DND-41 (cell line): ENCODE measurements around the gene FXYD6.

ENCODE experiments used
- ATAC-seq: fragments of 200-7000 bp; cut with Tn5 transposase; 3 replicates; pipeline ENCODE4 v1.9.1; 2021; ENCODE audit warnings: low read depth; ENCODE audit not compliant: insufficient read depth
- DNase-seq: peaks from one replicate; pipeline ENCODE4 v3.0.0-alpha.2; 2020
- H2AFZ ChIP-seq: 2 replicates; pipeline ENCODE4 v1.6.0; 2012; ENCODE audit warnings: low read depth, low read length
- H3K27ac ChIP-seq: 2 replicates; pipeline ENCODE4 v1.5.1; 2012; ENCODE audit warnings: low read length, inconsistent platforms
- H3K27me3 ChIP-seq: fragments of 200-600 bp; sonication (generic); 2 replicates; pipeline ENCODE4 v1.6.0; 2012; ENCODE audit warnings: low read length, mild to moderate bottlenecking, inconsistent platforms; ENCODE audit not compliant: insufficient read depth, poor library complexity
- H3K36me3 ChIP-seq: 2 replicates; pipeline ENCODE4 v1.5.1; 2012; ENCODE audit warnings: low read length, inconsistent platforms; ENCODE audit not compliant: insufficient read depth
- H3K4me1 ChIP-seq: 2 replicates; pipeline ENCODE4 v1.5.1; 2012; ENCODE audit warnings: mild to moderate bottlenecking, low read length; ENCODE audit not compliant: insufficient read depth
- H3K4me2 ChIP-seq: 2 replicates; pipeline ENCODE4 v1.6.0; 2012; ENCODE audit warnings: mild to moderate bottlenecking, moderate library complexity, low read length, inconsistent platforms; ENCODE audit not compliant: insufficient read depth
- H3K4me3 ChIP-seq, 2 experiments: fragments of 200-600 bp in 1 of 2; shearing (Covaris generic) in 1 of 2; 2 replicates each; pipeline ENCODE4 v1.5.1; 2012 to 2016; ENCODE audit warnings: inconsistent platforms in 2 of 2, low read length in 2 of 2, mild to moderate bottlenecking in 2 of 2, low read depth in 1 of 2, moderate library complexity in 1 of 2
- H3K79me2 ChIP-seq: 2 replicates; pipeline ENCODE4 v1.6.0; 2012; ENCODE audit warnings: low read length, inconsistent platforms; ENCODE audit not compliant: insufficient read depth
- H3K9ac ChIP-seq: 2 replicates; pipeline ENCODE4 v1.6.0; 2012; ENCODE audit warnings: low read depth, mild to moderate bottlenecking, inconsistent platforms, low read length, moderate library complexity
- H3K9me3 ChIP-seq: 2 replicates; pipeline ENCODE4 v1.5.1; 2012; ENCODE audit warnings: low read length, moderate library complexity, mild to moderate bottlenecking, inconsistent platforms; ENCODE audit not compliant: insufficient read depth, severe bottlenecking
- H4K20me1 ChIP-seq: 2 replicates; pipeline ENCODE4 v1.6.0; 2012; ENCODE audit warnings: low read length; ENCODE audit not compliant: insufficient read depth
- CTCF ChIP-seq: IDR thresholded peaks from 2 replicates; pipeline ENCODE4 v1.5.1; 2012; ENCODE audit warnings: borderline replicate concordance, low read length, moderate library complexity, mild to moderate bottlenecking; ENCODE audit not compliant: poor library complexity, severe bottlenecking; ENCODE audit errors: extremely low read depth
- EZH2 ChIP-seq: IDR thresholded peaks from 3 replicates; pipeline ENCODE4 v1.6.1; 2012; ENCODE audit warnings: borderline replicate concordance, low read depth, mild to moderate bottlenecking, moderate library complexity, low read length, inconsistent platforms; ENCODE audit not compliant: severe bottlenecking

FXYD6 gene

DNA sequence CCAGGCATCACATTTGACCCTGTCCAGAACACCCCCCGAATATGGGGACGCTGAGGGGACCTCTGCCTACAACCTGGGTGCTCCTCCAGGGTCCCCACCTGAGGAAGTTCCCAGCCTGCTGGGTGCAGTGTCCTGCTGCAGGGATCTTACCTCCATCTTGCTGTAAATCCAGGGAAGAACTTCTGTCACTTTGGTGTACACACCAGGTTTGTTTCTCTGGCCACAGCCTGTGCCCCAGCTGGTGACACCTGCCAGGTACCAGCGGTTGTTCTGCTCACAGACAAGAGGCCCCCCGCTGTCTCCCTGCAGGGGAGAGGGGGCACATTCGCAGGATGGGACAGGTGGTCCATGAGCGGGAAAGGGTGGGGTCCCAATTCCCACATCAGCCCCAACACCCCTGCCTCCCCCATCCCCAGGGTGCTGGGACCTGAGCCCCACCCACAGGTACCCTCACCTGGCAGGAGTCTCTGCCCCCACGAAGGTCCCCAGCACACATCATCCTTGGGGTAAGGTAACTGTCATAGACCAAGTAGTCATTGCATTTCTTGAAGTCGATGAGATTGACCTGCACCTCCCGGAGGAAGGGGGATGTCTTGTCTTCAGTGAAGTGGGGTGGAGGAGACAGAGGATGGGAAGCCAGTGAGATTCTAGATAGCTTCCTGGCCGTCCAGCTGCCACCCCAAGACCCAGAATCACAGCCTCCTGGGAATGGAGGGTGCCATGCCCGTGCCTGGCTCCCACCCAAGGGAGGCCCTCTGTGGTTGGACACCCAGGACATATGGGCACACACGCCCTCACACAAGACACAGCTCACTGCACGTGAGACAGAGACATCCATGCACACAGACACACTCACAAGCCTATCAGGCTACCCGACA, 27.3 kb upstream of the FXYD6 start:
- ATAC-seq (no peak), DNase-seq (peak; percentile 1)
- no peak overlapping the region for H2AFZ ChIP-seq
- no peaks in the 10 kb centered on the region for H3K9me3 ChIP-seq
- H3K36me3 ChIP-seq, result no peaks in the 10 kb centered on the region
- H3K79me2 ChIP-seq, result no peaks in the 10 kb centered on the region; the same call in 1 of the 2 replicates
- no peak overlapping the region for H3K4me2 ChIP-seq
- no peak overlapping the region for H3K4me3 ChIP-seq
- TF ChIP-seq CTCF (no peak), EZH2 (no peak)
- no peak overlapping the region for H3K27ac ChIP-seq
- H4K20me1 ChIP-seq, result no peaks in the 10 kb centered on the region
- H3K4me1 ChIP-seq, result peaks cover 19% of the 10 kb centered on the region
- no peak overlapping the region for H3K9ac ChIP-seq
- no peaks in the 10 kb centered on the region for H3K27me3 ChIP-seq

- Histone ChIP-seq H3K27me3 (no peaks in the 10 kb centered on the region), H3K4me2 (no peak overlapping the region), H3K4me3 (no peak overlapping the region), H3K36me3 (no peaks in the 10 kb centered on the region), H2AFZ (no peak overlapping the region), H3K9me3 (no peaks in the 10 kb centered on the region), H3K27ac (no peak overlapping the region), H4K20me1 (no peaks in the 10 kb centered on the region), H3K4me1 (peaks cover 3% of the 10 kb centered on the region), H3K9ac (no peak overlapping the region), H3K79me2 (no peaks in the 10 kb centered on the region)
- ATAC-seq (no peak), DNase-seq (peak; percentile 3)
- TF ChIP-seq CTCF (no peak), EZH2 (no peak)
Measured at GRCh38 chr11:117902001-117902845, 25.8 kb upstream of the FXYD6 start.

- no peak overlapping the region for H3K4me3 ChIP-seq
- H4K20me1 ChIP-seq, result no peaks in the 10 kb centered on the region
- H3K4me1 ChIP-seq, result no peaks in the 10 kb centered on the region
- no peak overlapping the region for H3K27ac ChIP-seq
- no peaks in the 10 kb centered on the region for H3K36me3 ChIP-seq
- no peak overlapping the region for H3K9ac ChIP-seq
- H3K27me3 ChIP-seq, result no peaks in the 10 kb centered on the region
- no peak overlapping the region for H2AFZ ChIP-seq
- DNase-seq (no peak), ATAC-seq (no peak)
- no peaks in the 10 kb centered on the region for H3K79me2 ChIP-seq
- TF ChIP-seq EZH2, result no peak
- H3K9me3 ChIP-seq, result no peaks in the 10 kb centered on the region
- no peak overlapping the region for H3K4me2 ChIP-seq
Measured at GRCh38 chr11:117901601-117902000, 25.1 kb upstream of the FXYD6 start.
